NCI-H187 treated with DMSO at 0.1 percent for 48 hours (cell line): ENCODE measurements around the gene PDS5A.
"Not testable (repeated sequence)": the region's sequence is repeated elsewhere in the genome, so short reads cannot be mapped to it uniquely, and the experiment has no call there.

Source experiments
- DNase-seq: peaks from one replicate; lab custom pipeline; 2025; lab: John Stamatoyannopoulos, UW

PDS5A gene

GRCh38 chr4:39970671-39971640, 6.8 kb downstream of the PDS5A start:
- no peak for DNase-seq

- no peak for DNase-seq
Measured at GRCh38 chr4:39963656-39964055, 14.1 kb downstream of the PDS5A start.

- no peak for DNase-seq
Measured at GRCh38 chr4:39961311-39961877, 16.3 kb downstream of the PDS5A start.

GRCh38 chr4:39950861-39951481, 26.7 kb downstream of the PDS5A start:
- DNase-seq = no peak

- no peak for DNase-seq
Measured at GRCh38 chr4:39947963-39948362, 29.7 kb downstream of the PDS5A start.

- no peak for DNase-seq
Measured at GRCh38 chr4:39947417-39947816, 30.3 kb downstream of the PDS5A start.

- not testable (repeated sequence) for DNase-seq
Measured at GRCh38 chr4:39944245-39944644, 33.5 kb downstream of the PDS5A start.

- no peak for DNase-seq
Measured at GRCh38 chr4:39942507-39942906, 35.2 kb downstream of the PDS5A start.

- no peak for DNase-seq
Measured at GRCh38 chr4:39941682-39942217, 36.0 kb downstream of the PDS5A start.

GRCh38 chr4:39937683-39938268, 39.9 kb downstream of the PDS5A start:
- DNase-seq = no peak

GRCh38 chr4:39936565-39937418, 40.9 kb downstream of the PDS5A start:
- DNase-seq = no peak

GRCh38 chr4:39933671-39934590, 43.8 kb downstream of the PDS5A start:
- DNase-seq = no peak

- no peak for DNase-seq
Measured at GRCh38 chr4:39932776-39933402, 44.8 kb downstream of the PDS5A start.

GRCh38 chr4:39931441-39931901, 46.2 kb downstream of the PDS5A start:
- no peak for DNase-seq

- DNase-seq = no peak
Measured at GRCh38 chr4:39928538-39928937, 49.2 kb downstream of the PDS5A start.

- no peak for DNase-seq
Measured at GRCh38 chr4:39924014-39924413, 53.7 kb downstream of the PDS5A start.

- DNase-seq = no peak
Measured at GRCh38 chr4:39922399-39922798, 55.3 kb downstream of the PDS5A start.

GRCh38 chr4:39913471-39913870, 64.2 kb downstream of the PDS5A start:
- no peak for DNase-seq

- no peak for DNase-seq
Measured at GRCh38 chr4:39910064-39910463, 67.6 kb downstream of the PDS5A start.

- no peak for DNase-seq
Measured at GRCh38 chr4:39908284-39908683, 69.4 kb downstream of the PDS5A start.
